HG03196 (cell line): ENCODE data around the gene MAP3K4.
A peak's percentile ranks its signal among the peaks of the same experiment; 100 is the strongest.

Experiments
- ATAC-seq: cut with Tn5 transposase; IDR thresholded peaks from one replicate; pipeline ENCODE4 v1.9.1; 2021; ENCODE audit not compliant: unreplicated experiment

Gene MAP3K4

DNA sequence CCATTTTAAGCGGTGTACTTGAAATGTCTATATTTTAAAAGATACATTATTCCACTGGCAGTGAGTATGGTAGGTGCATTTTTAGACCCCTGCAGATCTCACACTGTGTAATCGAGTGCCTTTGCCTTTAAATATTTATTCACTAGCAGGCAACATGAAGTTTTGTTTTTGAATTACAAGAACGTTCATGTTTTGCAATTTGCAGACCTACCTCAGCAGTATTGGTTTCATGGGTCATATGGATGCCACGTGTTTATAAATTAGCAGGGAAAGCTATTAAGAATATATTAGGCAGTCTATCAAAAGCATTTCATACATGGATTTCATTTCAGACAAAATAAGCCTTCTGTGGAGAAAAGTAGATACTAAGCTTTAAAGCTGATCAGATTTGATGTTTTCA, 7.2 kb downstream of the MAP3K4 start:
- ATAC-seq: no peak

DNA sequence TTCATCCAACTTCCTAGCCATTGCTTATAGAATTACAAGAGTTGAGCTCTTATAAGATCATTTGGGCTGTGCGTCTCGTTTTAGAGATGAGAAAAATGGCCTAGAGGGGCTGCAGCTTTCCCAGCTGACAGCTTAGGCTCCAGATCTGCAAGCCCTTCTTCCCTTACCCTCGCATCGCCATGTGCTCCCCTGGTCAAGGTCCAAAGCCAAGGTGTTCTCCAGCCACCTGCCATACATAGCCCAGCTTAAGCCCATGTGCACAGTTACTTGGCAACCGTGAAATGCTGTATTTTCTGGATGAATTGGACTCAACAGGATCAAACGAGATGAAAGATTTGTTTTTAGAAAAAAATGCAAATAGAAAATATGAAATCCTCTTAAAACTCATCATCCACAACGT, 7.9 kb downstream of the MAP3K4 start:
- ATAC-seq: no peak

DNA sequence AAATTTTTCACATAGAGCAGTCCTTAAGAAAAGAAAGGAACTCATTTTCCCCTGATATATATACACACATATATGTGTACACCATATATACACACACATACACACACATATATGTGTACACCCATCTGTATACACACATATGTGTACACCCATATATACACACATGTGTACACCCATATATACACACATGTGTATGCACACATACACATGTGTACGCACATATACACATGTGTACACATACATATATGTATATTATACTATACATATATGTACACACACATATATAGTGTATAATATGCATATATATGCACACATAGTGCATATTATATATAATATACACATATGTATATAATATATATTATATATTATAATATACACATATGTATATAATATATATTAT, 9.1 kb downstream of the MAP3K4 start:
- ATAC-seq: no peak

DNA sequence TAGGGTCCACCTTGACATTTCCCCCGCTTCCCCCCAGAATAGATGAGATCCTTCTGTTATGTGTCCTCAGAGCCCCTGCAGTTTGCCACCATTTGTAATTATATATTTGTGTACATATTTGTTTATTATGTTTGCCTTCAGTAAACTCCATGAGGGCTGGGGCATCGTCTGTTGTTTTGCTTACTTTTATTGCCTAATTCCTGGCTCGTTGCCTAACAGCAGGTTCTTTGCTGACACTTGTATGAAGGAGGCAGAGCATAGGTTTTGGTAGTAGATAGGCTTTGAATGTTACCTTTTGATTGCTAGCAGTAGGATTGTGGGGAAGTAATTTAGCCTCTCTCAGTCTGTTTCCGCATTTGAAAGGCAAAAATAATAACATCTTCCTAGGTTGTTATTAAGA, 9.9 kb downstream of the MAP3K4 start:
- no peak for ATAC-seq

- ATAC-seq: no peak
Measured at GRCh38 chr6:161003336-161003735, 11.8 kb downstream of the MAP3K4 start.

DNA sequence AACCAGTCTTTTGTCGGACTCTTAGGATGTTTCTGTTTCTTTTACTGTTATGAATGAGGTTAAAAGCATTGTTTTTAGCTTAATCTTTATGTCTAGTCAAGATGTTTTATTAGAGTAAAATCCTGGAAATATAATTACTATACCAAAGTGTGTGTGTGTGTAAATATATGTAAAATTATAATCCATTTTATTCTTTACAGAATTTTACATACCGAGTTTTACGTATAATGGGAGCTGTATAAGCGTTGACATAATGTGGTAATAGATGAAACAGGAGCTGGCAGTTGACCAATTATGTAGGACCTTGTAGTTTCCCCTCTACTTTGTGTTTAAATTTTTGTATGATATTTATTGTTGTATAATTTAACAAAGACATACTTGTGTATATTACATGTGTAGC, 16.7 kb downstream of the MAP3K4 start:
- ATAC-seq: no peak

DNA sequence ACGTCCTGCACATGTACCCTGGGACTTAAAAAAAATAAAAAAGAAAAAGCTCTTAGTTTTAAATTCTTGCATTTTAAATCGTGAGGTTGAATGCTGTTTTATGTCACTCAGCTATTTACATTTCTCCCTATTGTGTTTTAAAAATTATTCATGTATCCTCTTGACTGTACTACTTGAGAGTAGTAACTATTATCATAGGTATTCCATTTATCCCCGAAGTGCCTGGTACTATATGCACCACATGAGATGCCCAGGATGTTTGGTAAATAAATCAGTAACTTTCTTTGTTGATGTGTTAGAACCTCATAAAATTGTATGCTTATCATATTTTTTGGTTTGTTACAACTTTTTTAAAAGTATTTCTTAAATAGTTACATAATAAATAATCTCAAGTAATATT, 18.4 kb downstream of the MAP3K4 start:
- ATAC-seq: no peak

- ATAC-seq: no peak
Measured at GRCh38 chr6:161010418-161010817, 18.8 kb downstream of the MAP3K4 start.

DNA sequence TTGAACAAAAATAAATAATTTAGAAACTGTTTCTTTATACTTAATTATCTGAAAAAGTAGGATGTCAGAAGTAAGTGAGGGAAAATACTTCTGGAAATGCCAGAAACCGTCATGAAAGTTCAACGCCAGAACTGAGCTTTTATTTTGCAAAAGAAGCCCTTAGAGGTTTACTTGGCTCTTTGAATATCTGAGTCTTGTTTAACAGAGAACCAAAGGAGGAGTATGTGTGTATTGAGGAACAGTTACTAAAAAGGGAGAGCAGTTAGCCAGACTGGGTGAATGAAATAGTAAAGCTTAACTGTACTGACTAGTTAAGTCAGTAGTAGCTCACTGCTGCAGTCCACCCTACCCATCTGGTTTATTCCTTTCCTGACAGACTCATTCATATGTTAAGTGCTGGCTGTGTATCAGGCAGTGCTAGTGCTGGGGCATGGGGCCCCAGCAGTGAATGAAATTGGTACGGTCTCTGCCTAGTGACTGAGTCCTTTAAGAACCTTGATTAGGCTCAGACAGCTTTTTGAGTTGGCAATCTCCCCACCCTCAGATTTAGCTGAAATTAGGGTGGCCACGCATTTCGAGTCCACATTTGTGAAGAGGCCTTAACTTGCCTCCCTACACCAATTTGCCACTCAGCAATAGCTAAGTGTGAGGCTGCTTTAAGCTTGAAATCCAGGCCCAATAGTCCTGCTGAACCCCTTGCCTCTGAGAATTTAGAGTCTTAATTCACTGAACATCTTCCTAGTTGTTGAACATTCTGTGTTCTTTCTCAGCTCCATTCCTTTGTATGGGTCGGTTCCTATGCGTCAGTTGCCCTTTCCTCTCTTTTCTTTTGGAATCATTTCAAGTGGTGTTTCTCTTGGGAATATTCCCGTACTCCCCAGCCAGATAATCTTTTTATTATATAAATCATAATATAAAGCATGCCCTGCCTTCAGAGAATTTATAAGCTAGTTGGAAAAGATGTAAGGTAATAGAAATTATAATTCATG, 20.2 kb downstream of the MAP3K4 start:
- no peak for ATAC-seq

- no peak for ATAC-seq
Measured at GRCh38 chr6:161013695-161014094, 22.1 kb downstream of the MAP3K4 start.

GRCh38 chr6:161017766-161018564, 26.4 kb downstream of the MAP3K4 start:
- ATAC-seq: no peak

DNA sequence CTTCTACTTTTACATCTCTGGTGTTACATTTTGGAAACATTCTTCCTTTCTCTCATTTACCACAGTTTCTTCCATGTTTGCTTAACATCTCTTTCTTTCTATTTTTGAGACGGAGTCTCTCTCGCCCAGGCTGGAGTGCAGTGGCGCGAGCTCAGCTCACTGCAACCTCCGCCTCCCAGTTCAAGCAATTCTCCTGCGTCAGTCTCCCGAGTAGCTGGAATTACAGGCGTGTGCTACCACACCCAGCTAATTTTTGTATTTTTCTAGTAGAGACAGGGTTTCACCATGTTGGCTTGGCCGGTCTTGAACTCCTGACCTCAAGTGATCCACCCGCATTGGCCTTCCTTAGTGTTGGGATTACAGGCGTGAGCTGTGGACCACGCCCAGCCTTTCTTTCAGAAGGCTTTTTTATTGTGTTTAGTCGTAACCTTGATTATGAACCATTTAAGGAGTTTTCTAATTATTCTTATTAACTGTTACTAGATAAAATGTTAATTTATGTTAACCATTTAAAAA, 27.8 kb downstream of the MAP3K4 start:
- no peak for ATAC-seq

GRCh38 chr6:161021543-161021942, 30.0 kb downstream of the MAP3K4 start:
- ATAC-seq: no peak

DNA sequence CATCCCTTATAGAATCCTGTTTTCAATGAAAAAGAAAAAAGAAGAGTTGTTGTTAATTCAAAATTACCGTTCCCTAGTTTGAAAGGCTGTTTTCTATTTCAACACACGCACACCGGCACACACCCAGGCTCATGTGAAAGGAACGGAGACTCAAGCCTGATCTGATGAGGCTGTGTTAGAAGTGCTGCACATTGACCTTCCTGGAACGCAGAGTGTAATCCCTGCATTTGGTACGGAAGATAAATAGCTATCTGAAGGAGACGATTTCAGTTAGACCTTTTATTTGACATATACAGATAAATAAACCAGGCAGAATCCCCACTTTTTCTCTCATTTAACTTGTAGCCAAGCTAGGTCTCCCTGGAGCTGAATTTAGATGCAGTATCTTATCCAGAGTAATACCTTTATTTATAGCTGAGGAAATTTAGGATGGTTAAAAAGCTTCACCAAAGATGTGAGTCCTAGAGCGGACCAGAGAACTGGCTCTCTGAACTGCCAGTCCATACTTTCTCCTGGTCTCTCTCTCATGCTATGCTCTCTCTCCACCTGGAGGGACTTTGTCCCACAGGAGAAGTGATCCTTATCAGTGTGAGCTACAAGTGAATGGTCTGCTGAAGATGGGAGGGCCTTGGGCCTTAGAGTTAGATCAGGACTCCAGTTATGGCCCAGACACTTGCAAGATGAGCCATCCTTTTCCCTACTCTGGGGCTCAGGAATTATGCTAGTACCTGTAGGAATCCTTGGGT, 30.6 kb downstream of the MAP3K4 start:
- ATAC-seq: no peak

GRCh38 chr6:161023316-161023715, 31.7 kb downstream of the MAP3K4 start:
- ATAC-seq: no peak

DNA sequence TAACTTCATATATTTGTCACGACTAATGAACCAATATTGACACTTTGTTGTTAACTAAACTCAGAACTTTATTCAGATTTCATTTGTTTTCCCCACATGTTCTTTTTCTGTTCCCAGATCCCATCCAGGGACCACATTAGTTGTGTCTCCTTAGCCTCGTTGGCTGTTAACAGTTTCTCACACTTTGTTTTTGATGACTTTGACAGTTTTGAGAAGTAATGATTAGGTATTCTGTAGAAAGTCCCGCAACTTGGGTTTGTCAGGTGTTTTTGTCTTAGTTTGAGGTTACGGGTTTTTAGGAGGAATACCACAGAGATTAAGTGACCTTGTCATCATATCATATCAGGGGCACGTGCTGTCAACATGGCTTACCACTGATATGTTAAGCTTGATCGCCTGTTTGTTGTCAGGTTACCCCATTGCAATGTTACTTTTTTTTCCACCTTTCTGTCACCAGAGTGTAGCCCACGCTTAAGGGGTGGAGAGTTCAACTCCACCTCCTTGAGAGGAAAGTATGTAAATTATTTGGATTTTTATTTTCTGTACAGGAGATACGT, 32.9 kb downstream of the MAP3K4 start:
- no peak for ATAC-seq

- ATAC-seq: no peak
Measured at GRCh38 chr6:161027385-161027784, 35.8 kb downstream of the MAP3K4 start.

DNA sequence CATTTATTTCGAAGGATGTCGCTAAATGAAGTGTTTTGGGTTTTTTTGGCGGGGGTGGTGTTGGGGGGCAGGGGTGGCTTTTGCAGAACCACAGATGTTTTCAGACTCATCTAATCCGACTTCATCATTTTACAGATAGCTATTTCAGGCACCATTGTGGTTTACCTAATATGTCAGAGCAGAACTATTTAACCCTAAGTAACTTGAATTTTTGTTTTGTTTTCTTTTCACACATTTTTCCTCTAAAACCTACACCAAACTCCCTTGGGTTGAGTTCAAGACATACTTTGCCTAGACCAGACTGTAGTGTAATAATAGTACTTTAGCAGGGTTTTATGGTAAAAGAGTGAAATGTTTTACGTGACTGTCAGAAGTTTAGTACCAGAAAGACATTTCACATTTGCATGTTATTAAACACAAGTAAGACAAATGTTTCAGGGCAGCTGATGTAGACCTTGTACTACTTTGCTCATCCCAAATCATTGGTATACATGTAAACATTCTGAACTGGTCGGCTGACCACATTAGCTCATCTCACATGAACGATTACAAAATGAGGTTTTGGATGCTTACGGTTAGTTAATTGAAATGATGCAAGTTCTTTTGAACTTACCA, 37.7 kb downstream of the MAP3K4 start:
- ATAC-seq: peak; percentile 80

- ATAC-seq: no peak
Measured at GRCh38 chr6:161031721-161032495, 40.3 kb downstream of the MAP3K4 start.

DNA sequence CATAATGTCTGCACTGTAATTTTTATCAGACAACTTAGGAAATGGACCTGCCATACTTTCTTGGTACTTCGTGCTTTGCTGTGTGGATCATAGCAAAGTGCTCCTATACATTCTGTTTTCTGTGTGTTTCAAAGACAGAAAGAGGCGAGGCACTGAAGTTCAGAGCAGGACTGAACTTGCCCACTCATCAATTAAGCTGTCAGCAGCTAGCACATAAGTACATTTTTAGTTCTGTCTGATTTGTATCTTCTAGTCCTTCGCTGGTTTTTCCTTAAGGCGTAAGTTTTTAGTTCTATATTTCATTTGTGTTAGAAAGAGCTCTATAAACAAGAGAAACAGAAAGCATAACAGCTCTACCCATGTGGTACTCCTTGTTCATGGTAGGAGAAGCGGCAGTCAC, 42.1 kb downstream of the MAP3K4 start:
- no peak for ATAC-seq
